HG03095 (cell line): ENCODE measurements around the gene YARS2.
"Not testable (repeated sequence)": the region's sequence is repeated elsewhere in the genome, so short reads cannot be mapped to it uniquely, and the experiment has no call there.

ENCODE experiments used
- ATAC-seq: cut with Tn5 transposase; IDR thresholded peaks from one replicate; pipeline ENCODE4 v1.9.1; 2021; ENCODE audit warnings: moderate library complexity; ENCODE audit not compliant: unreplicated experiment

Gene YARS2

GRCh38 chr12:32754111-32754510 is 1.6 kb downstream of the YARS2 start:
- no peak for ATAC-seq

GRCh38 chr12:32753605-32754004 is 2.1 kb downstream of the YARS2 start:
- no peak for ATAC-seq

GRCh38 chr12:32743264-32743663 is 12.4 kb downstream of the YARS2 start:
- ATAC-seq = no peak

GRCh38 chr12:32742133-32742532 is 13.6 kb downstream of the YARS2 start:
- ATAC-seq = no peak

GRCh38 chr12:32739279-32739678 is 16.4 kb downstream of the YARS2 start:
- ATAC-seq = no peak

GRCh38 chr12:32737715-32738114 is 18.0 kb downstream of the YARS2 start:
- ATAC-seq = no peak

- no peak for ATAC-seq
Measured at GRCh38 chr12:32736445-32736844, 19.3 kb downstream of the YARS2 start.

GRCh38 chr12:32734952-32735351 is 20.7 kb downstream of the YARS2 start:
- no peak for ATAC-seq

- ATAC-seq = no peak
Measured at GRCh38 chr12:32727237-32727636, 28.5 kb downstream of the YARS2 start.

- no peak for ATAC-seq
Measured at GRCh38 chr12:32726286-32726685, 29.4 kb downstream of the YARS2 start.

- ATAC-seq = not testable (repeated sequence)
Measured at GRCh38 chr12:32725308-32725707, 30.4 kb downstream of the YARS2 start.

GRCh38 chr12:32718926-32719325 is 36.8 kb downstream of the YARS2 start:
- ATAC-seq = no peak

GRCh38 chr12:32714772-32715171 is 40.9 kb downstream of the YARS2 start:
- no peak for ATAC-seq

GRCh38 chr12:32708926-32709325 is 46.8 kb downstream of the YARS2 start:
- no peak for ATAC-seq

GRCh38 chr12:32706335-32707024 is 49.2 kb downstream of the YARS2 start:
- ATAC-seq = no peak

GRCh38 chr12:32705783-32706182 is 49.9 kb downstream of the YARS2 start:
- no peak for ATAC-seq

GRCh38 chr12:32702946-32703345 is 52.8 kb downstream of the YARS2 start:
- no peak for ATAC-seq

GRCh38 chr12:32702473-32702872 is 53.2 kb downstream of the YARS2 start:
- no peak for ATAC-seq

- not testable (repeated sequence) for ATAC-seq
Measured at GRCh38 chr12:32699437-32699836, 56.3 kb downstream of the YARS2 start.

- no peak for ATAC-seq
Measured at GRCh38 chr12:32698285-32698684, 57.4 kb downstream of the YARS2 start.

GRCh38 chr12:32697445-32697844 is 58.3 kb downstream of the YARS2 start:
- ATAC-seq = no peak
